HepG2 (cell line): Measurements from ENCODE around the gene ARHGAP10. TPM values are rescaled to one million over a fixed set of nuclear protein-coding genes. Genes with fewer than 3 reads are reported as not detected.

Experiments used
- ATAC-seq: fragments of 200-7000 bp; cut with Tn5 transposase; 3 replicates; pipeline ENCODE4 v1.9.1; 2020; ENCODE audit warnings: mild to moderate bottlenecking, moderate library complexity
- BruUV-seq: library from RNA; stranded (reverse); fragments of 400-500 nt; replicated peaks from 2 replicates; lab custom pipeline; 2021; lab: Mats Ljungman, UMichigan
- CTCF ChIA-PET: fragments of 300-600 bp; formaldehyde crosslinking; extraction: SDS; loops from one replicate; lab custom pipeline; 2021; ENCODE audit warnings: low total read pairs, inconsistent platforms, low intra/inter-chr PET ratio; lab: Yijun Ruan, JAX
- POLR2A ChIA-PET: fragments of 350-600 bp; sonication (Branson Sonifier 250); formaldehyde crosslinking; loops from one replicate; lab custom pipeline; 2020; ENCODE audit warnings: antibody characterized with exemption, inconsistent platforms; lab: Yijun Ruan, JAX
- DNase-seq: peaks from one replicate; pipeline ENCODE4 v3.0.0-alpha.2; 2015; ENCODE audit warnings: low spot score
- FAIRE-seq: peaks from 3 replicates; lab custom pipeline; 2011; peaks lifted over from hg19 to GRCh38; lab: Jason Lieb, UNC
- H2AFZ ChIP-seq: one replicate; pipeline ENCODE4 v1.6.1; 2011; ENCODE audit warnings: low read length, inconsistent platforms
- H3K27ac ChIP-seq: fragments of 300-600 bp; 3 replicates; pipeline ENCODE4 v1.8.0; 2011; ENCODE audit warnings: mixed run types, mild to moderate bottlenecking, mixed read lengths, low read length, inconsistent platforms; ENCODE audit not compliant: insufficient read depth; ENCODE audit errors: extremely low read length
- H3K27me3 ChIP-seq, 2 experiments: fragments of 200-600 bp in 1 of 2; 2 replicates in 1 of 2; 3 replicates in 1 of 2; pipeline versions ENCODE4 v1.6.0 to v1.8.0; 2011; ENCODE audit warnings: low read length in 2 of 2, mild to moderate bottlenecking in 2 of 2, moderate library complexity in 2 of 2, inconsistent platforms in 1 of 2; ENCODE audit not compliant: insufficient read depth in 2 of 2, control insufficient read depth in 1 of 2
- H3K36me3 ChIP-seq, 2 experiments: fragments of 200-600 bp in 1 of 2; replicated peaks in 1 of 2; 2 replicates in 1 of 2; 3 replicates in 1 of 2; pipeline versions ENCODE4 v1.5.1 to v1.8.0; 2011; ENCODE audit warnings: low read length in 2 of 2, inconsistent platforms in 1 of 2; ENCODE audit not compliant: insufficient read depth in 2 of 2, control insufficient read depth in 1 of 2
- H3K4me1 ChIP-seq: 2 replicates; pipeline ENCODE4 v1.5.1; 2012; ENCODE audit warnings: low read length, inconsistent platforms; ENCODE audit not compliant: insufficient read depth
- H3K4me2 ChIP-seq: 2 replicates; pipeline ENCODE4 v1.6.0; 2011; ENCODE audit warnings: low read depth, low read length, inconsistent platforms
- H3K4me3 ChIP-seq, 3 experiments: fragments of 200-600 bp in 1 of 3; sonication (generic), shearing (Covaris generic) in 1 of 3; replicated peaks in 1 of 3; 2 replicates each; pipeline ENCODE4 v1.5.1; 2011 to 2016; ENCODE audit warnings: low read length in 3 of 3, inconsistent platforms in 2 of 3, low read depth in 2 of 3, mild to moderate bottlenecking in 2 of 3, control low read depth in 1 of 3, mixed read lengths in 1 of 3; ENCODE audit not compliant: insufficient read depth in 1 of 3
- H3K79me2 ChIP-seq: one replicate; pipeline ENCODE4 v1.6.1; 2011; ENCODE audit warnings: low read length, inconsistent platforms; ENCODE audit not compliant: insufficient read depth
- H3K9ac ChIP-seq: 2 replicates; pipeline ENCODE4 v1.6.0; 2011; ENCODE audit warnings: mild to moderate bottlenecking, low read depth, low read length, inconsistent platforms; ENCODE audit not compliant: insufficient read depth
- H3K9me3 ChIP-seq: 2 replicates; pipeline ENCODE4 v1.5.1; 2012; ENCODE audit warnings: mild to moderate bottlenecking, low read length
- H4K20me1 ChIP-seq: 2 replicates; pipeline ENCODE4 v1.6.0; 2011; ENCODE audit warnings: inconsistent platforms, mild to moderate bottlenecking, low read length, moderate library complexity; ENCODE audit not compliant: insufficient read depth
- ASH2L ChIP-seq: fragments of 300-600, 200-600 bp; sonication (generic); IDR thresholded peaks from 2 replicates; pipeline ENCODE4 v1.7.0; 2017; ENCODE audit warnings: low read depth, mild to moderate bottlenecking, moderate library complexity, mixed read lengths, low read length; ENCODE audit not compliant: insufficient read length
- ATAD3A ChIP-seq: sonication (generic); formaldehyde crosslinking; IDR thresholded peaks from 2 replicates; pipeline ENCODE4 v1.4.0; 2020; ENCODE audit warnings: missing genetic modification reagents
- HDAC2 ChIP-seq: sonication (generic); formaldehyde crosslinking; IDR thresholded peaks from 2 replicates; pipeline ENCODE4 v1.4.0; 2020; ENCODE audit warnings: missing genetic modification reagents
- MIER3 ChIP-seq: IDR thresholded peaks from 2 replicates; pipeline ENCODE4 v1.6.1; 2016; ENCODE audit warnings: missing compliant biosample characterization, borderline replicate concordance
- NFKBIZ ChIP-seq: IDR thresholded peaks from 2 replicates; pipeline ENCODE4 v1.6.1; 2018; ENCODE audit warnings: missing genetic modification reagents, missing compliant biosample characterization
- PHB2 ChIP-seq: fragments of 450-650 bp; IDR thresholded peaks from 2 replicates; pipeline ENCODE4 v1.6.1; 2018; ENCODE audit not compliant: partially characterized antibody
- RARA ChIP-seq: IDR thresholded peaks from 2 replicates; pipeline ENCODE4 v1.6.1; 2016; ENCODE audit warnings: missing genetic modification reagents, missing compliant biosample characterization
- SETDB1 ChIP-seq: sonication (generic); formaldehyde crosslinking; IDR thresholded peaks from 2 replicates; pipeline ENCODE4 v1.5.1; 2020; ENCODE audit warnings: missing genetic modification reagents, mild to moderate bottlenecking, borderline replicate concordance
- SMAD9 ChIP-seq: sonication (generic); formaldehyde crosslinking; IDR thresholded peaks from 2 replicates; pipeline ENCODE4 v1.5.1; 2020; ENCODE audit warnings: mild to moderate bottlenecking, missing genetic modification reagents
- TBX3 ChIP-seq: fragments of 450-650 bp; IDR thresholded peaks from 2 replicates; pipeline ENCODE4 v1.6.1; 2017; ENCODE audit warnings: antibody characterized with exemption, mild to moderate bottlenecking, inconsistent platforms, borderline replicate concordance
- TERF1 ChIP-seq: sonication (generic); formaldehyde crosslinking; IDR thresholded peaks from 2 replicates; pipeline ENCODE4 v1.8.0; 2022; ENCODE audit warnings: mild to moderate bottlenecking, missing genetic modification reagents, moderate library complexity
- ZFP36L2 ChIP-seq: sonication (generic); formaldehyde crosslinking; IDR thresholded peaks from 2 replicates; pipeline ENCODE4 v1.4.0; 2020; ENCODE audit warnings: missing genetic modification reagents
- ZNF354B ChIP-seq: sonication (generic); formaldehyde crosslinking; IDR thresholded peaks from 2 replicates; pipeline ENCODE4 v1.8.0; 2022; ENCODE audit warnings: mild to moderate bottlenecking, missing genetic modification reagents
- ZNF414 ChIP-seq: sonication (generic); formaldehyde crosslinking; IDR thresholded peaks from 2 replicates; pipeline ENCODE4 v1.5.0; 2020; ENCODE audit warnings: missing genetic modification reagents
- ZNF558 ChIP-seq: sonication (generic); formaldehyde crosslinking; IDR thresholded peaks from 2 replicates; pipeline ENCODE4 v1.9.0; 2022; ENCODE audit warnings: mild to moderate bottlenecking, missing genetic modification reagents, borderline replicate concordance
- ZNF616 ChIP-seq: sonication (generic); formaldehyde crosslinking; IDR thresholded peaks from 2 replicates; pipeline ENCODE4 v1.5.0; 2020; ENCODE audit warnings: low read depth, mild to moderate bottlenecking, missing genetic modification reagents
- ZNF772 ChIP-seq: sonication (generic); formaldehyde crosslinking; IDR thresholded peaks from 2 replicates; pipeline ENCODE4 v1.5.0; 2020; ENCODE audit warnings: mild to moderate bottlenecking, missing genetic modification reagents
- ZNF841 ChIP-seq: sonication (generic); formaldehyde crosslinking; IDR thresholded peaks from 2 replicates; pipeline ENCODE4 v1.8.1; 2023; ENCODE audit warnings: missing genetic modification reagents, borderline replicate concordance
- WGBS: methylation state at CpG from one replicate; pipeline ENCODE4 v1.1.6; 2017; ENCODE audit warnings: low lambda C conversion rate; 5-methylcytosine and 5-hydroxymethylcytosine counted together
- in situ Hi-C: cut with HindIII; loops from 2 replicates; pipeline ENCODE4 v1.10.0; 2017; ENCODE audit warnings: low pct_unique_long_range_greater_than_20kb; ENCODE audit not compliant: extremely low pct_ligation_motif_present
- intact Hi-C: fragments of 100-400 bp; cut with micrococcal nuclease; formaldehyde crosslinking; loops from one replicate; pipeline ENCODE4 v1.10.0; 2022; ENCODE audit not compliant: unreplicated experiment
- polyA plus RNA-seq, 8 experiments: library from polyadenylated mRNA; depleted of rRNA in 3 of 8; stranded (reverse) in 7 of 8; unstranded in 1 of 8; fragments of >200 nt; fragmentation: Illumina TruSeq in 4 of 8; extraction: Trizol in 4 of 8; gene quantifications; 2 replicates each; pipeline versions ENCODE4 v1.2.1 to v1.2.3, GENCODE V29; 2011 to 2016; ENCODE audit warnings: low read depth in 4 of 8, missing spikeins in 1 of 8, mixed read lengths in 1 of 8; ENCODE audit not compliant: insufficient read depth in 1 of 8
- total RNA-seq, 5 experiments: library from RNA; depleted of rRNA; stranded (reverse); fragments of >200 nt; fragmentation: Illumina TruSeq; extraction: Trizol; gene quantifications; 2 replicates each; pipeline ENCODE4 v1.2.3, GENCODE V29; 2016; ENCODE audit warnings: low read depth in 1 of 5

The ARHGAP10 gene
- total and polyA plus RNA-seq, 2 of the 13 experiments (the other 11 are each of a cell fraction or from before 2014, with no cell fraction given), result 0.45 to 1.6 TPM

- CTCF ChIA-PET, result no interaction called here
- no peaks in the 10 kb centered on the region for H3K79me2 ChIP-seq
- no TSS peak for BruUV-seq
- no peak overlapping the region for H3K4me3 ChIP-seq
- H3K27me3 ChIP-seq, result no peaks in the 10 kb centered on the region
- no peak overlapping the region for H3K27ac ChIP-seq
- no peaks in the 10 kb centered on the region for H4K20me1 ChIP-seq
- WGBS, result 41% methylated on average over 6 of the region's 6 CpGs
- no peak for ATAC-seq
- H3K36me3 ChIP-seq, result no peaks in the 10 kb centered on the region
- TF ChIP-seq ZNF841, result no peak
- no peak for TF ChIP-seq ZNF616
- no peak for TF ChIP-seq HDAC2 (CRISPR knock-in tag)
- no peak for TF ChIP-seq ASH2L
- TF ChIP-seq ZFP36L2 (CRISPR knock-in tag), result no peak
- no peak for TF ChIP-seq TBX3
- TF ChIP-seq TERF1, result no peak
- TF ChIP-seq PHB2, result no peak
- no peak for TF ChIP-seq ZNF772 (CRISPR knock-in tag)
- TF ChIP-seq SMAD9 (CRISPR knock-in tag), result no peak
- TF ChIP-seq SETDB1, result no peak
- TF ChIP-seq MIER3, result no peak
- no peak for TF ChIP-seq ZNF558
- TF ChIP-seq ZNF354B, result no peak
- no peak for TF ChIP-seq ZNF414 (CRISPR knock-in tag)
- TF ChIP-seq ATAD3A (CRISPR knock-in tag), result no peak
- no peak for TF ChIP-seq RARA
- no peak for TF ChIP-seq NFKBIZ
- TF ChIP-seq, all 625 proteins: peak for 0
- no peak overlapping the region for H3K9ac ChIP-seq
- POLR2A ChIA-PET, result no interaction called here
- no peak overlapping the region for H2AFZ ChIP-seq
- DNase-seq (no peak), FAIRE-seq (no peak)
- no peaks in the 10 kb centered on the region for H3K9me3 ChIP-seq
- H3K4me1 ChIP-seq, result no peaks in the 10 kb centered on the region
- in situ Hi-C loops, result no loop called here
- intact Hi-C loops, result no loop called here
- H3K4me2 ChIP-seq, result no peak overlapping the region
Measured at GRCh38 chr4:148090029-148090428, 358.1 kb downstream of the ARHGAP10 start.
